Stimulated activated CD8-positive, alpha-beta memory T cell treated with anti-CD3 and anti-CD28 coated beads, Interleukin-12 subunit alpha, Interleukin-12 subunit beta, amount 100 ng/mL, for 1 hour (primary cell): ENCODE results near the gene FPR1.

Experiments used
- DNase-seq: peaks from one replicate; pipeline ENCODE4 v3.0.0-alpha.2; 2020; ENCODE audit warnings: low read depth

The FPR1 gene, protein sequence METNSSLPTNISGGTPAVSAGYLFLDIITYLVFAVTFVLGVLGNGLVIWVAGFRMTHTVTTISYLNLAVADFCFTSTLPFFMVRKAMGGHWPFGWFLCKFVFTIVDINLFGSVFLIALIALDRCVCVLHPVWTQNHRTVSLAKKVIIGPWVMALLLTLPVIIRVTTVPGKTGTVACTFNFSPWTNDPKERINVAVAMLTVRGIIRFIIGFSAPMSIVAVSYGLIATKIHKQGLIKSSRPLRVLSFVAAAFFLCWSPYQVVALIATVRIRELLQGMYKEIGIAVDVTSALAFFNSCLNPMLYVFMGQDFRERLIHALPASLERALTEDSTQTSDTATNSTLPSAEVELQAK

DNA sequence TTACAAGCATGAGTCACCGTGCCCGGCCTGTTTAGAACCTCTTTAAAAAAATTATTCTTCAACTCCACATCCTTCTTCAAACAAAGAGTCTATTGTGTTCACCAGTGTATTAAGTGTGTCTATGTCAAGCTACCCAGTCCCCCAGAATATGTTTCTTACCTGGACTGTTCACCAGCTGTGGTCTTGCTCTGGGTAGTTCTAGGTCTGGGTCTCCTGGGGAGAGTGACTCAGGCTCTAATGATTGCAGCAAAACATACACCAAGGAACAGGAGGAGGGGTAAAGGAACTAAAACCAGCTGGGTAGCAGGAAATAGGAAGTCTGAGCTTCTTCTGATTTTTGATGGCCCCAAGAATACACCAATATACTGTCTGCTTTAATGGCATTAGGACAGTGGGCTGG, at the start of gene FPR1:
Gene FPR1 (minus strand): TSS at position 224 of the 400 bp plus-strand sequence. CDS start 4,884 bp downstream, outside the sequence.
- DNase-seq: no peak

DNA sequence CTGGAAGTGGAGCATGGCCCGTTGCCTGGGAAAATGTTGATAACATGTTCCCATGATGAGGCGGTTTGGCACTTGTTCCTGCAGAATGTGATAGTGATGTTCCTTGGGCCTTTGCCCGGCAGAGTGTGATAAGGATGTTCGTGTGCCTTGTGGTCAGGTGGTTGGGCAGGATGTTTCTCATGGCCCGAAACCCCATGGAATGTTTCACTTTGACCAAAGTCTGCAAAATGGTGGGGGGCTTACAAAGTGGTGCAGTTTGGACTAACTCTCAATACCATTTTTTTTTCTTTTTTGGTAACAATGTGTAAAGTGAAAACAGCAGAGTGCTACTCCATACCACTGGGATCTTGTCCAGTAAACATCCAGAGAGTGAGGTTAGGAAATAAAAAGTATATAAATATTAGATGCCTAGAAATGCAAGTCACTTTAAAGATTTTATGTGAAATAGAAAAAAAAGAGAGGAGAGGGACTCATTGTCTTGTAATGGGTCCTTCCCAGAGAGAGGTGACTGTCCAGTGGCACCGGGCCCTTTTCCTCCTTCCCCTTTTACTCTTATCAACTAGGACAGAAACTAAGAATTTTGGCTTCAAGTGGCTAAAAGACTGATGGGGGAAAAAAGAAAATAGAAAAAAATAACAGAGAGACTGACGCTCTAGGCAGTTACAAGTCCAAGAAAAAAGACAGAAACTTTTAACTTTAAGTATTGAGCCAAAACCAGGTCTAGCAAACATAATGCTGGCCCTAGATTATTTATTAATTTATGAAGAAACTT, 49.0 kb upstream of the FPR1 start:
- DNase-seq: no peak

DNA sequence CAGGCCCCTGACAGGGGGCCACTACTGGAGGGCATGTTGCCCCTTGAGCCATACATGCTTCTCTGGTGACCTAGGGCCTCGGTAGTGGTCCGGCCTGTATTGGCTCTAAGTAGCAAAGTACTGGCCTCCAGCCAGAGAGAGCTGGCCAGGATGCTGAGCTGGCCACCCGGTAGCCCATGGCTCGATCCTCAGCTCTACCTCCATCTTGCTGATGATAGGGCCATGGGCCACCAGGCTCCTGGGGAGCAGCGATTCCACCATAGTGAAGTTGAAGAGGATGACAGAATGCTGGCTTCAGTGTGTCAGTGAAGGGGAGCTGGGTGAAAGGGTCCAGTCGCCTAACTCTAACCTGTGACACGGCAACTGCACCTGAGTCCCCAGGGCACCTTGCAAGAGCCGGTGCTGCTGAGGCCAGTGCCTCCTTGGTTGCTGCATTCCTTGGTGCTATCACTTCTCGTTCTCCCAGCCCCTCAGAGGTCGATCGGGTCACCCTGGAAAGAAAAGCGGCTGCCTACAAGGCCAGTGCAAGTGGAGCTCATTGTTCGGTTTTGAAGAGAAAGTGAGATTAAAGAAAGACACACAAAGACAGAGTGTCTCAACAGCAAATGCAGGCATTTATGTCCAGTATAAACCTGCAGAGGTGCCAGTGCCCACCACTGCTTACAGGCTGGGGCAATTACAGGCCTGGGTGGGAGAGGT, 48.2 kb upstream of the FPR1 start:
- DNase-seq: no peak

DNA sequence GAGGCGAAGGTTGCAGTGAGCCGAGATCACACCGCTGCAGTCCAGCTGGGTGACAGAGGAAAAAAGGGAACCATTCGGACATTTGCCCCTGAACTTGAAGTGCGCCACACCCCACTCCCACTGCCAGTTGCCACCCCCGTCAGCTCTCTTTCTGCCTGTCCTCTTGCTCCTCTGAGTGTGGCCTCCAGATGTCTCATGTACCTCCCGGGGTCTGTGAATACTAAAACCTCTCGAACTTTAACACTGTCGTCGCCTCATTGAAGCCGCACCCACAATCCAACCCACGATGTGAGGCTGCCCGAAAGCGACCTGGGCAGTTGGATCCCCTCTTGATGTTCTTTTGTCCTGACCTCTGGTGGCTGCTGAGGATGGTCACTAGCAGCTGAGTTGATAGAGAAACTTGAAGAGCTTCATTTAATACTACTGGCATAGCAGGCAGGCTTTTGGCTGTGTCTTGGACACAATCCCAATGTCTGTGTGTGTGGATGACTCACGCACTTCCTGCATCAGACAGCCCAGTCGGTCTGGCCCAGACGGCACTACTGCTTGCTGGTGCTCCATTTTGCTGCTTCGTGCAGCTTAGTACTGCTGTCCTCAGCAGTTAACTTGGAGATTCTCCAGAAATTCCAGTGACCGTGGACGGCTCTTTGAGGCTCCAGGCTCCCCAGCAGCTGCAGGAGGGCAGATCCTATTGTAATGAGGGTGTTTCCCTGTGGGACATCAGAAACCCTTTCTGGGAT, 47.5 kb upstream of the FPR1 start:
- no peak for DNase-seq

DNA sequence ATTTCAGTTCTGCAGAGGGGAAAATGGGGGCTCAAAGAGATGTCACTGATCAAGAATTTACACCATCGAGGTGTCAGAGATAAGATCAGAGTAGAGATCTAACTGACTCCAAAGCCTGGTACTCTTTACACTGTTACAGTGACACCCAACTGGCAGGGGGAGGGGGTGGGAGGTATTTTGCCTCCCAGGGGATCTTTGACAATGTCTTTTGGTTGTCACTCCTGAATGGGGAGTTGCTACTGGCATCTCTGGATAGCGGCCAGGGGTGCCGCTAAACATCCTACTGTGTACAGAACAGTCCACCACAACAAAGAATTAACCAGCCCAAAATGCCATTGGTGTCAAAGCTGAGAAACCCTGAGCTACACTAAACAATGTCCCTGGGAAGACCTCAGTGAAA, 46.4 kb upstream of the FPR1 start:
- DNase-seq: no peak

DNA sequence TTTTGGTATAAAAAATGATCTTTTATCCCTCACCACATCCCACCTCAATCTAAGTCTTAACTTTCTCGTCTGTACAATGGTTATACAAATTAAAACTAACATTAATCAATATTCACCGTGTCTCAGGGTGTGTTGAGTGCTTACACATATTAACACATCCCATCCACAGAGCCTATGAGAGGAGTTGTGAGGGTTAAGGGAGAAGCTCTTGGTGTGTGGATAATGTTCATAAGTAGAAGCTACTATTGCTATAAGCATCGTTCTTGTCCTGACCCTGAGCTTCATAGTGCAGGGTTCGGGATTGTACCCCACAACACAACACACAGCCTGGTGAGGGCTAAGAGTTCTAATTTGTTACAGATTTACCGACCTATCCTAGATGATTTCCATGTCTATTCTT, 45.8 kb upstream of the FPR1 start:
- DNase-seq: no peak

DNA sequence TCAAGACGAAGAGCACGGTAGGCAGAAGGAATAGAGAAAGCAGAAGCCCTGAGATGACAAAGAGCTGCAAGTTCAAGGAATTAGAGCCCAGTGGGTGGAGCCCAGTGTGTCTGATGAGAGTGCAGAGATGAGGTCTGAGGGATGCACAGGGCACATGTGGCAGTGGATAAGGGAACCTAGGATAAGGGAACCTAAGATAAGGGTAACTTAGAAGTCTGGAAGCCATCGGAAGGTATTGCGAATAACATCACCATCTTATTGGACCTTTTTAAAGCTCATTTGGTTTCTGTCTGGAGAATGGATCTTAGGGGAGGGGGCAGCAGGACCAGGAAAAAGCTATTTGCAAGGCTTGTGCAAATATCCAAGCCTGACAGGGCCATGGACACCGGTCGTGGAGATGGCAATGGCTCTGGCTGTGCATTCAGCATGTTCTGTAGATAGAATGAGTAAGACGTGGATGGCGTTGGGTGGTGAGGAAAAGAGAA, 44.6 kb upstream of the FPR1 start:
- DNase-seq: no peak

DNA sequence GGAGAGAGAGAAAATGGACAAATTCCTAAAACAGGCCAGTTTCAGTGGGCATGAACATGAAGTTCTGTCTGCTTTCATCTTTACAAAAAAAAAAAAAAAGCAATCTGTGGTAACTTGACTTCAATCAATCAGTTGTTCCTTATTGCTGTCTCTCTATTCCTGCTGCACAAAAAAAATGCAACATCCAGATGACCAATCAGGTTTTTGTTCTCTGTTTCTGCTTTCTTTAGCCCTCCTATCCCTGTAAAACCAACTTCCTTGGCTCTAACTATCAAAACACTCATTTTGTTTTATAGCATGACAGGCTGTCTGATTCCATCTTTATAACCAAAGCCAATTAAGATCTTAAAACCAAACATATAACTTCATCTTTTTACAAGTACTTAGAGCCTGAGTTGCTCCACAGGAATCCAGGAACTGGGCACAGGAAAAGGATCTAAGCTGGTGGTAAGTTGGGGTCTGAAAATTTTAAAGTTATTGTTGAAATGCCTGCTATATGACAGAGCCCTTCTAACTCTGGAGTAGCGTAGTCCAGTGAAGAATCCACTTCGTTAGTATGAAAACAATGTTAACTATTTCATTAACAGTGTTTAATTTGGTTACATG, 43.3 kb upstream of the FPR1 start, which contains the start of gene FPR3:
Gene FPR3 (plus strand): TSS at position 273 of the 606 bp plus-strand sequence. CDS start 28,592 bp downstream, outside the sequence.
- no peak for DNase-seq

DNA sequence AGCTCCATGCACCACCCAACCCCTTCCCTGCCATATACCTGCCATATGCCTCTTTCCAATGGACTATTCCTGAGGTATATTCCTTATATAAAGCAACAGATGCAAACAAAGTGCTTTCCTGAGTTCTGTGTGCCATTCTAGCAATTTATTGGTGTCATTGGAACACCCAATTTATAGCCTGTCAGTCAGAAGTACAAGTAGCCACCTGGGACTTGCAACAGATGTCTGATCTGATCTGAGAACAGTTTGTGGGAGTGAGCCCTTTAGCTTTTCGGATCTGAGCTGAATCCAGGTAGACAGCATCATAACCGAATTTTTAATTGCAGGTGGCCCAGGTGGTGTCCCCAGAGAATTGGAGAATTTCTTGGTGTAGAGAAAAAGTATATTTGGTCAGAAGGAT, 42.3 kb upstream of the FPR1 start:
- DNase-seq: no peak

DNA sequence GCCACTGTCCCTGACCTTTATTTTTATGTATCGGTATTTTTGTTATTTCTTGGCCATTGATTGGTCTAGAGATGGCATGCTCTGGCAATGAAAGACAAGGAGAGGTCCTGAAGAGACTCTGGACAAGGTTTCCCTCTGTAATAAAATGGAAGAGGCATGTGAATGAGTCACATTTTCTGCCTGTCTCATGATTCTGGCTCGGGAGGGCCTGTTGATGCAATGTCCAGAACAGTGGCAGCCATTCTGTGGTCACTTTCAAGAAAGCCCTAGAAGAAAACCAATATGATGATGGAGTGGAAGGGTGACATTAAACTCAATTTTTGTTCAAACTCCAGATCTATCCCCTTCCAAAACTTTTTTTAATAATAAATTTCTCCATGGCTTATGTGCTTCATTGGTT, 41.3 kb upstream of the FPR1 start:
- DNase-seq: no peak

DNA sequence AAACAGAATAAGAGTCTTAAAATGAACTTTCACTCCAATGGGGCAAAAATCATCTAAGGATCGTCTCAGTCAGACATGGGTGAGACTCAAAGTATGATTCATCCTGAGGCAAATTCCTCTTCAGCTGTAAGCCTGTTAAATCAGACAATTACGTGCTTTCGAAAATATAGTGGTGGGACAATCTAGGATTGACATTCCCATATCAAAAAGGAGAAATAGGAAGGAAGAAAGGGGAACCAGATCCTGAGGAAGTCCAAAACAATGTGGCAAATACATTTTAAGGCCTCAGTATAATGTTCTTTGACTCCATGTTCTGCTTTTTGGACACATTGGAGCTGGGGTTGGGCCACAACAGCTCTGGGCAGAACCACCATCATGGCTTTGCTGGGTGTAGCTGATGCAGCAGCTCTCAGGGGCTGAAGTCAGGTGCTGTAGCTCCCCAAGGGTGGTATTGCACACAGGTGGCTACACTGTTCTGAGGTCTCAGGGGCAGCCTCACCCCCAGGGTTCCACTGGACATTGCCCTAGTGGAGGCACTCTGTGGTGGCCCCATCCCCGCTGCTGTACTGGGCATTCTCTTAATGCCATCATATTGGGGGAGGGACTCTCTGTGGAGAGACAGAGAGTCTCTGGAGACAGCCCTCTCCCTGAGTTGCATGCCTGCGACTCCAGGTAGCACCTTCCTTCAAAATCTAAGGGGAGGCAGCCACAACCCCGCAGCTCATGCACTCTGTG, 37.5 kb upstream of the FPR1 start:
- no peak for DNase-seq

DNA sequence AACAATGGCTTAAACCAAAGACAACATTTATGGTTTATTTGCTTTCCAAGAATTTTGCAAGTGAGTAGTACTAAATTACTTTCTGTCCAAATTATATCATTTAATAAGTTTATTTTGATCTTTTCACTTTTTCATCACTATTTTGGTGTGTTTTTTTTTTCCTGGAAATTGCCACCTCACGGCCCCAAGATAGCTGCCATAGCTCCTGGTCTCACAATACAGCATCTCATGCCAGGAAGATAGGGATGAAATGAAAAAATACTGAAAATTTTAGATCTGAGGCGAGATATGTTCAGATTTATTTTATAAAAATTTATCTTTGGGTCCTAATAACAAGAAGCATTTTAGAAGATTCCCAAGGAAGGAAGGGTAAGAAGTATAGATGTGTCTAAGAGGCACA, 36.4 kb upstream of the FPR1 start:
- no peak for DNase-seq

DNA sequence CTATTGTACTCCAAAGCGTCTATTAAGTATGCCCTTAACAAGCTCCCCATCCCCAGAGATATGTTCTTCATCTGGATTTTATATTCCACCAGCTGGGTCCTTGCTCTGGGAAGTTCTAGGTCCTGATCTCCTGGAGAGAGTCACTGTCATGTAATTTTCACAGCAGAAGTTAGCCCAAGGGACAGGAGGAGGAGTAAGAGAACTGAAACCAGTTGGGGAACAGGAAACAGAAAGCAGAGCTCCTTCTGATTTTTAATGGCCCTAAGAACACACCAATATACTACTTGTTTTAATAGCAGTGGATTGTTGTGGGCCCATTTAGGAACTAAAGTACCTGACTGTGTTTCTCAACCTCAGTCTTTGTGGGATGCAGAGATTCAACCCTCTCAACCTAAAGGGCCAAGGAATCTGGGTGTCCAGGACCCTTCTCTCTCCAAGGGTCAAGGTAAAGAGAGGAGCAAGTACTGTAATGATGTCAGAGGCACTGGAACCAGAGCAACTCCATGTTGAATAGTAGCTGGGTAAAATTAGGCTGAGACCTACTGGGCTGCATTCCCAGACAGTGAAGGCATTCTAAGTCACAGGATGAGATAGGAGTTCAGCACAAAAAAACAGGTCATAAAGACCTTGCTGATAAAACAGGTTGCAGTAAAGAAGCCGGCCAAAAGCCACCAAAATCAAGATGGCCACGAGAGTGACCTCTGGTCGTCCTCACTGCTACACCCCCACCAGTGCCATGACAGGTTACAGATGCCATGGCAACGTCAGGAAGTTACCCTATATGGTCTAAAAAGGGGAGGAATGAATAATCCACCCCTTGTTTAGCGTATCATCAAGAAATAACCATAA, 35.2 kb upstream of the FPR1 start:
- DNase-seq: no peak

DNA sequence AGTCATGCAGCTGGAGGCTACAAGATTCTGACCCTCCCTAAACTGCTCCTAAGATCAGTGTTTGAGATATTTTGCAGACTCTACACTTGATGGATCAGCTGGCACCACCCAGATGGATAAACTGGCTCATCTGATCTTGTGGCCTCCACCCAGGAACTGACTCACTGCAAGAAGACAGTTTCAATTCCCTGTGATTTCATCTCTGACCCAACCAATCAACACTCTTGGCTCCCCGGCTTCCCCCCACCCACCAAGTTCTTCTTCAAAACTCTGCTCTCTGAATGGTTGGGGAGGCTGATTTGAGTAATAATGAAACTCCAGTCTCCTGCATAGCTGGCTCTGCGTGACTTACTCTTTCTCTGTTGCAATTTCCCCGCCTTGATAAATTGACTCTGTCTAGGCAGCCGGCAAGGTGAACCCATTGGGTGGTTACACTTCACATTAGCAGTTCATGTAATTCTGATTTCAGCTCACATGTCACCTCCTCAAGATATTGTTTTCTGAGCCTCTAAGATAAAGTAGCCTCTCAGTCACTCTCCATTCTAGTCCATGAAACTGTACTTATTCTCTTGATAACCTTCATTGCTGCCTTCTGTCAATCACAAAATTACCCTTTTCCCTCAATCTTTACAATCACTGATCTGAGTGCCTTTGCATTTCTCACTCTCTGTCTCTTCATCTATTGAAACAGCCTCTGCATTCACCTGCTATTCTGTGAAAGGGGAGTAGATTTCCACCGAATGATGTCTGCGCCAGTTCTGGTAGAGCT, 33.4 kb upstream of the FPR1 start:
- no peak for DNase-seq

DNA sequence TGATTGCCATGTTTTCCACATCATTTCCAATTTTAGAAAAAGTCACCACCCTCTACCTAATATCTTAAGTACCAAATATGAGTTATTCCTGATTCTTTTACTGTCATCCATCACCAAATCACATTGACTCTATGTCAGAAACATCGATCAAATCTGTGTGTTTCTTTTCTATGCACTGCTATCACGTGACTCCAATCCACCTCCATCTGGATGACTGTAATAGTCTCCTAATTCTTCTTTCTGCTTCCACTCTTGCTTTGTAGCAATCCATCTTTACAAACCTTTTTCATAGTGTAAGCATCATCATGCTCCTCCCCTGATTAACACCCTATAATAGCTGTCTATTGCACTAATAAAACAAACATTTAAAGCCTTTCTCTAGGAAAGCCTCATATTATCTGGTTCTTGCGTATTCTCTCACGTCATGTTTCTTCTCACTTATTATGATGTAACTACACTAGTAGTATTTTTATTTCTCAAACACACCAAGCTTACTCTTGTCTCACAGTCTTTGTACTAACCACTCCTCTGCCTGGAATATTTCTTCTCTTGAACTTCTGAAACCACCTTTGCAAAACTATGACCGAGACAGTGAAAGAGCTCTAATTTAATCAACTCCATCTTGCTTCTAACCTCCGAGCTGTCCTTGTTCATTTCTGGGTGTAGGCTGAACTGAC, 32.6 kb upstream of the FPR1 start:
- DNase-seq: no peak

DNA sequence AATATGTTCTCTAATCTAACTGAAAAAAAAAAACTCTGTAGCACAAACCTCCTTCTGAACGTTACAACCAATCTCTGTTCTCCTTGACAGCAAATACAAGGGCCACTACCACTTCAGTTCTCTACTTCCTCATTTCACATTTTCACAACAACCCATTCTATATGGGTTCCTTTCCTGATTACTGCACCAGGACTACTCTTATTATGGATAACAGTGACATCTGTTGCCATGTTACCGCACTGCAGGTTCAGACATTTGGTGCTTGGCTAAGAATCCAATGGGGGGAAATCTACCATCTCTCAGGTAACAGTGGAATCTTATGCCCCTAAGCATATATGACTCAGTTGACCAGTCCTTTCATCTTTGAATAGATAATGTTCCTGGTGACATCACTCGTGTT, 31.7 kb upstream of the FPR1 start:
- no peak for DNase-seq

DNA sequence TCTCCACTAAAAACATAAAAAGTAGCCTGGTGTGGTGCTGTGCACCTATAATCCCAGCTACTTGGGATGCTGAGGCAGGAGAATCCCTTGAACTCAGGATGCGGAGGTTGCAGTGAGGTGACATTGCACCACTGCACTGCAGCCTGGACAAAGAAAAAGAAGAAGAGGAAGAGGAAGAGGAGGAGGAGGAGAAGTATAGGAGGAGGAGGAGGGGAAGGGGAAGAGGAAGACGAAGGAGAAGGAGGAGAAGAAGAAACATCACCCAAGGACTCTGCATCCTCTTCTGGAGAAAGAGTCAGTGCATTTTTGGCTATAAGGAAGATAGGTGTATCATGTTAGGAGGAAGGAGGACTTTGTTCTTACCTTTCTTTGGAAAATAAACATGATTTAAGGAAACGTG, 30.3 kb upstream of the FPR1 start:
- DNase-seq: no peak

DNA sequence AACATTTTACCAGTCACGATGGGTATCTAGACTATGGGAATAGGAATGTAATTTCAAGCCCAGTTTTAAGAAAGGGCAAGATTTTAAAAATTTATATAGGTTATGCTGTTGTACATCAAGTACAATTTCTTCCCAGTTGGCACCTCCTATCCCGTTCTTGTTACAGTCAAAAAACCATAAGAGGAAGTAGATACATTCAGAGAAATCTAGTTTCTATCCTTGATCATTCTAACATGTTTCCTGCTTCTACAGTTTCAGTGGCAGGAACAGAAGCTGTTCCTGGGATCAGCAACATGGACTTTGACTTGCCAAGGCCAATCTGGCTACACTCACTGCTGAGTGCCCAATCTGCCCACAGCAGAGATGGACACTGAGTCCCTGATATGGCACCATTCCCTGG, 28.6 kb upstream of the FPR1 start:
- DNase-seq: no peak

DNA sequence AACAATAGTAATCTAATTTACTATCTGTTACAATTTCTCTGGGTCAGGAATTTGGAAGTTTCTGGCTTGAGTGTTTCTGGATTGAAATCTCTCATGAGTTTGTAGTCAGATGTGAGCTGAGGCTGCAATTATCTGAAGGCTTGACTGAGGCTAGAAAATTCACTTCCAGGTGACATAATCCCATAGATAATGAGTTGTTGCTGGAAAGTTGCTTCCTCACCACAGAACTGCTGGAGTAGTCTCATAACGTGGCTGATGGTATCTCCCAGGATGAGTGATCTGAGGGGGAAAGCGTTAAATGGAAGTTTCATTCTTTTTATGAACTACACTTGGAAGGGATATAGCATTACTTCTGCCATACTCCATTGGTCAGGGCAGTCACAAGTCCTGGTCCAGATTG, 28.0 kb upstream of the FPR1 start:
- DNase-seq: no peak
